Cerebellar nuclear complex (tissue), 1 donor: ENCODE data around the gene ABCA13.

Source experiments
- DNase-seq, 2 experiments: peaks; one replicate each; lab custom pipeline; 2025; lab: John Stamatoyannopoulos, UW

The ABCA13 gene

DNA sequence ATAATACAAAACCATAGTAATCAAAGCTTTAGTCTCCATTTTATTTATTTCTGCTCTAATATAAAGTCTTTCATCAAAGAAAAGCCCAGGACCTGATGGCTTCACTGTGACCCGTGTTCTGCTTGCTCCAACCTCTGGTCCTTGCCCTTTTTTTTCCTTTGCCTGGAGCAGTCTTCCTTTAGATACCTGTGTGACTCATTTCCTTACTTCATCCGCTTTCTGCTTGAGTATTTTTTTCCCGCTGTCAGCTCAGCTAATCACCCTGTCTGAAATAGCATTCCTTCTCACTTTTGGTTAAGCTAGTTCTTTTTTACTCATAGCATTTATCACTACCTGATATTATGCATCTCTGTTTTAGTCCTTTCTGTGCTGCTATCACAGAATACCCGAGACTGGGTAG, 194.8 kb downstream of the ABCA13 start:
- no peak for DNase-seq

DNA sequence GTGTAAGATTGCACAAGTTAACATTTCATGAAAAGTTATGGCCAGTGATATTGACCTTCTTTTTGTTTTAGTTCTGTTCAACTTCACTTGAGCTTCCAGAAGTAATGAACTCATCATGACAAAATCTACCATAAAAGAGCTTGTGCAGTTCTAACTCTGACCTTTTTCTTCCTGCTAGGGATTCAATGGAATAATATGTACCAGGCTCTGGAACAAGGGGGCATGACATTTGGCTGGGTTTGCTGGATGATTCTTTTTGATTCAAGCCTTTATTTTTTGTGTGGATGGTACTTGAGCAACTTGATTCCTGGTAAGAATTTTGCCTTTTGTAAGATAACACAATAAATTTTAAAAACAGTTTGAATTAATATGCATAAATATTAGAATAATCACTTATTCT, 205.0 kb downstream of the ABCA13 start:
- DNase-seq = no peak

DNA sequence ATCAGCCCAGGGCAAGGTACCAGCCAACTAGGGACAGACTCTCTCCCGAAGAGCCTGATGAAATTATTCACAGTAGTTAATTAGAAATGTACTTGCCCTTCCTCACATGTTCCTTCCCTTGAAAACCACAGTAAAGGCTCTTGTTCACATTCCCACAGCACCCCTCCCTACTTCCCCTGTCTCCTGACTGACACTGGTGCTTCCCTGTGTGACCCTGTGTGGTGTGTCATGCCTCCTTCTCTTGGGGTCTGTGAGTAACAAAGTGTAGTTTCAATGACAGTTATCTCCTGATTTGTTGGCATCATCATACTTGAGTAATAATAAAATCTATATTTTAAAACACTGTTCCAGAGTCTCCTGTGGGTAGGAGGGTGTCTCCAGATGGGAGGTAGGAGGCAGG, 209.7 kb downstream of the ABCA13 start:
- DNase-seq = no peak

DNA sequence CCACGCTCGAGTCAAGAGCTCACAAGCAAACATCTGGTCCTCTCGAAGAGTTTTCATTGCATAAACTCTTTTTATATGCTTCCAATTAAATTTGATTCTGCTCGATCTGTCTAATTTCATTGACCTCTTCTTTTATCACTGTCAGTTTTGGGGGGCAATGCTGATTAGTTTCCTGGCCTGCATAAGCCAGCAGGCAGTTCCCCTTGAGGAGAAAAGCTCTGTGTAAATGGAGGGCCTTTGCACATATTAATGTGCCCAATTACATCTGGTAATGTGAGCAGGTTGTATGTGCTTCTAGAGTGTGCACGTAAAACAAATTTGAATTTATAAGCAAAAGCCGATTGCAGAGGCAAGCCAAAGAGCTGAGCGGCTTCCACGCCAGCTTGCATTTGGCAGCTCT, 210.3 kb downstream of the ABCA13 start:
- DNase-seq = no peak

DNA sequence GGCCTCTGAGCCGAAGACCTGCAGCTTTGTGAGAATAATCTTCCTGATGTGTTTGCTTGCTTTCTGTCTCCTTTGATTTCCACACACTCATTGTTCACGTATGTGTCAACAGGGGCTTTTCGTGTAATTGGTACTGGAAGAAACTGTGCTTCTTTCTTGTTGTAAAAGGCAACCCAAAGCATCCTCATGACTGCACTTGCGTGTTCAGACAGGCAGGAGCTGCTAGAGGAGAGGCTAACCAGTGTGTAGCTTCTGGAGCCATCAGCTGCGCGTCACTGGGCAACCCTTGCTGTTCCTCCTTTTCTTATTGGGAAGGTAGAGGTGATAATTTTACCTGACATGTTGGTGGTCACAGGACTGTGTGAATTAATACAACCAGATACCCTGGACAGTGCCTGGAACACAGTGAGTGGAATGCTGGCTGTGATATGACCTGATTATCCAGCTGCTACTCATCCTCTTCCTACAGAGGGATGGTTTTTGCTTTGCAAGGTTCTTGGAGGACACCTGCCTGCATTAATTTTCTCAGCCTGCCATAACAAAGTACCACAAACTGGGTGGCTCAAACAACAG, 213.0 kb downstream of the ABCA13 start:
- no peak for DNase-seq

DNA sequence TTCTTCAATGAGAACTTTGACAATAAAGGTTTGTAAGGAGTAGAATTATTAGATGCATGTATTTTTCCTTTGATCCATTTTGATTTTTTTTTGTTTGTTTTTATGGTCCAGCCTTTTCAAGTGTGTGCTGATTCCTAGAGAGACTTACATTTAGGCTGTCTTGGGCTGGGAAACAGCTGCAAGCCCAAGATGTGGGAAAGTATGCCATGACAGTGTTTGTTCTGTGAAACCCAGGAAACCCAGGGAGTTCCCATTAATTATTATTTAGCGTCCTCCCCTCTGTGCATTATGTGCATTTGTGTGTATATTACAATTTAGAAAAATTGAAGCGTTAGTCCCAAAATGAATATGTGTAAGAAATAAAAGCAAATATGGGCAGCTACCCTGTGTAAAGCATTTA, 216.7 kb downstream of the ABCA13 start:
- no peak for DNase-seq

DNA sequence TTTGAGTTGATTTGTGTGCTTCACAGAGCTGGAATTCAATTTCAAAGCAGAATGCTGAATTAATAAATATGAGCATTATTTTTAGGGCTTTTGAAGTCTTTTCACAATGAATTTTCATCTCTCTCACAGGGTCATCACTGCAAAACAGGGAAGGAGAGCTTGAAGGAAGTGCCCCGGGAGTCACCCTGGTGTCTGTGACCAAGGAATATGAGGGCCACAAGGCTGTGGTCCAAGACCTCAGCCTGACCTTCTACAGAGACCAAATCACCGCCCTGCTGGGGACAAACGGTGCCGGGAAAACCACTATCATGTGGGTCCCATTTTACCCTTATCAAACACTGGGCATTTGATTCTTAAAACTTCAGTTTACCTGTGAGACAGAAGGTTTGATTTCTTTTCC, 217.7 kb downstream of the ABCA13 start:
- no peak for DNase-seq

DNA sequence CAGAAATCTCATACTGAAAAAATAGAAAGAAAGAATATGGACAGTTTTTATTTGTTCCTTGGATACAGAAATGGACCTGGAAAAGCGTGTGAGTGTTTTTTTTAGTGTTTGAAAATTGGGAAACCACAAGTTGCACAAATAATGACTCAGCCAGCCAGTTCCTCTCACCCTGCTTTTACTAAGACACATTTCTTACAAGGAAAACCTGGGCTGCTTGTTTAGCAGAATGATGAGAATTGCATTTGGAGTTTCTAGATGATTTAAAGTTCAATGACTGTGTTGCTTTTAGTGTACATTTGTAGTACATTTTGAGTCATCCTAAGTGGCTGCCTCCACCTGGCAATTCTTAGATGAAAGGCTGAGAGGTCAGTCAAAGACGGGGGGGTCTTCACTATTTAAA, 218.7 kb downstream of the ABCA13 start:
- DNase-seq = no peak

DNA sequence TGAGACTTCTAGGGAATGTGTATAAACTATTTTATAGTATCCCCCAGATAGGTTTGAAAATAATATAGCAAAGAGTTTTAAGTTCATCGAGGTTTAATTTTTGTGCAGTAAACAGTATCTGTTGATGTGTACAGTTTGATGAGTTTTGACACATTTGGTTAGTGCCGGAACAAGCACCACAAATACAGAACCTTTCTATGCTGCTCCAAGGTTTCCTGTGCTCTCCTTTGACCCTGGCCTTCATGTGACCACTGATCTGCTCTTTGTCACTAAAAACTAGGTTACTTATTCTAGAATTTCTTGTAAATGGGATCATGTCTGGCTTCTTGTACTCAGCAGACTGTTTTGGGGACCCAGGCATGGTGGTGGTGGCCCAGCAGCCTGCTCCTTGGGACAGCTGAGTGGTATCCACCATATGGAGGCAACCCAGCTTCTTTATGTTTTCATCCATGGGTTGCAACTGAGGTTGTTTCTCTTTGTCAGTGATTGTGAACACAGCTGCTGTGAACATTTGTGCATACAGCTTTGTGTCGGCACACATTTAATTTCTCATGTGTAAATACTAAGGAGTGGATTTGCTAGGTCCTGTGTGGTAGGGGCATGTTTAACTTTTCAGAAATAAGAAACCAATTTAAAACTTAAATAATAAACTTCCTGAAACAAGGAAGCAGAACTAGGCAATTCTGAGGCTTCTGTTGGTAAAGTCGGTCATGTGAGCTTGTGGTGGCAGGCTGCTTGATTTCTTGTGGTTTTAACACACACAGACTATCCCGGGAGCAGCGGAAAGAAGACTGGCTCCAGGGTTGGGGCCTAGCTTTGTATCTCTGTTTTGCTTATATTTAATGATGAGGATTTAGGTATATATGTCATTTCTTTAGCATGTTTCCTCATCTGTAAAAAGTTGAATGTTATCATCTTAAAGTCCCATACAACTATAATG, 219.4 kb downstream of the ABCA13 start:
- no peak for DNase-seq

DNA sequence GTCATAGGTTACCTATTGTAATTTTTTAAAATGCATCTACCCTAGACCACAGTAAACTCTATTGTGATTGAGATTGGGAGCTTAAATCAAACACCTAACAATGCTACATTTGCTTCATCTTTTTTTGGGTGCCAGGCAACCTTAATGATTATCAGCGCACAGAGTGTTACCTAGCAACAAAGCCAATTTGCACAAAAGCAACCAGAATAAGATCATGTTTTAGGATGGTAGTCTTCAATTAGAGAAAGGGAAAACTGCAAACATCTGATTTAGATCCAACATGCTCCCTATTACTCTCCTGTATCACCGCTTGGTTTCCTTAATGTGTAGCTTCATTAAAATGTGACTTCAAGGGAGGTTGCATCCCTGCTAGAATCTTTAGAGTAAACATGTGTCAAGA, 226.9 kb downstream of the ABCA13 start:
- DNase-seq = no peak

DNA sequence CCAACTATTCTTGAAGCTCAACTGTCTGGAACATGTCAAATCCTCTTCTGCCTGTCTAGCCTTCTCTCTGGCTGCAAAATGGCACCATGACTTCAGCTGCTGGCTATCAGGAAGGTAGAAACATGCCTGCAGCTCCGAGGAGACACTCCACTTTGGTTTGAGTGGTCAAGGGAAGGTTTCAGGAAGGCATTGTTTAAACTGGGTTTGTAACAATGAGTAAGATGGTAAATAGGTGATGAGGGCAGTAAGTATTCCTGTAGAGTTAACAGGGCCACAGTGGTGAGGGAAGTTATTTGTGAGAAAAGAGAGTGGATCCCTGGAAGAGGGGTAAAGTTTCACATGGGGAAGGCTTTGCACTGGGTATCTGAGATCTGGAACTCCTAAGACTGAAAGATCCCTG, 231.5 kb downstream of the ABCA13 start:
- no peak for DNase-seq

DNA sequence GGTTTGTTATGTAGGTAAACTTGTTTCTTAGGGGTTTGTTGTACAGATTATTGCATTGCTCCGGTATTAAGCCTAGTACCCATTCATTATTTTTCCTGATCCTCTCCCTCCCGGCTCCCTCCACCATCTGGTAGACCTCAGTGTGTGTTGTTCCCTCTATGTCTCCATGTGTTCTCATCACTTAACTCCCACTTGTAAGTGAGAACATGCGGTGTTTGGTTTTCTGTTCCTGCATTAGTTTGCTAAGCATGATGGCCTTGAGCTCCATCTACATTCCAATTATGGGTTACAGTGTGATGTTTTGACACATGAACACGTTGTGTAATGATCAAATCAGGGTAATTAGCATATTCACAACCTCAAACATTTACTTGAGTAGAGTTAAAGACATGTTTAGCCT, 237.5 kb downstream of the ABCA13 start:
- no peak for DNase-seq

DNA sequence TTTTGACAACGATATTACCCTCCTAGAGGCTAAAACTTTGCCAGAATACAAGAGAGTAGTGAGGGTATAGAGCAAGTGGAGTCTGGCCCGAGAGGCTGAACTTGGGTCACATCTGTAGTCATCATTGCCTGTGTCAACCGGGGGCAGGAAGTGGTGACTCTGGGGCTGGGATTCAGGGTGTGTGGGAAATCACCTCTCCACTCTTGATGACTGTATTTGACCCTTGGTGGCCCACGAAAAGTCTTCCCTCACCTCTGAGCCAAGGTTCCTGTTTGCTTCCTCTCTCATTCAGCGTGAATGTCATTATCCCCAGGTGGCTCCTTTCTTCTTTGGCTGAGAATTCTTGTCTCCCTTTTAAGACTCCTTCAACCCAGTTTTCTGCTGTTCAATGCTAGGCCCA, 240.4 kb downstream of the ABCA13 start:
- DNase-seq = no peak

DNA sequence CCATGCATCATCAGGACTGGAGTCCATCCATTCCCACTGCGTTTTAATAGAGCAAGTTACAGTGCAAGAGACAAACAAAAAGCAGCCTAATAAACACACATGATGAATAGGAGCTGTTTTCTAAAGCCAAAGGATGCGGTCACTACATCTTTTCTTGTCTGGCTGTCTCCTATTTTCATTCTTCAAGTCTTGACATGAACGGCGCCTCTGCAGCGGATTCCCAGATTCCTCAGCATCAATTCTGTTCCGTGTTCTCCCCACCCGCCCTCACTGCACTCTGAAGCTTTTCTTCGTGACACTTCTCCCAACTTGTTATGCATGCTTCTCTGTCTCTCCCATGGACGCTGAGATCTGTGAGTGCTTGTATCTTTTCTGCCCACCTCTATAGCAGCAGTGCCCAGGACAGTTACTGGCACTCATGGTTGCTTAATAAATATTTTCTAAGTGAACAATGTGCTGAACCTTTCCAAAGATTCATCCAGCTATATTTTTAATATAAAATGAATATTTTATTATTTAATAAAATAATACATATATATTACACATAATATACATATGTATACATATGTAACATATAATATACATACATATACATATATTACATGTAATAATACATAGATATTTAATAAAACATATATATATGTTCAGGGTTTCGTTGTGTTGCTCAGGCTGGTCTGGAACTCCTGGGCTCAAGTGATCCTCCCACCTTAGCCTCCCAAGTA, 242.9 kb downstream of the ABCA13 start:
- no peak for DNase-seq

DNA sequence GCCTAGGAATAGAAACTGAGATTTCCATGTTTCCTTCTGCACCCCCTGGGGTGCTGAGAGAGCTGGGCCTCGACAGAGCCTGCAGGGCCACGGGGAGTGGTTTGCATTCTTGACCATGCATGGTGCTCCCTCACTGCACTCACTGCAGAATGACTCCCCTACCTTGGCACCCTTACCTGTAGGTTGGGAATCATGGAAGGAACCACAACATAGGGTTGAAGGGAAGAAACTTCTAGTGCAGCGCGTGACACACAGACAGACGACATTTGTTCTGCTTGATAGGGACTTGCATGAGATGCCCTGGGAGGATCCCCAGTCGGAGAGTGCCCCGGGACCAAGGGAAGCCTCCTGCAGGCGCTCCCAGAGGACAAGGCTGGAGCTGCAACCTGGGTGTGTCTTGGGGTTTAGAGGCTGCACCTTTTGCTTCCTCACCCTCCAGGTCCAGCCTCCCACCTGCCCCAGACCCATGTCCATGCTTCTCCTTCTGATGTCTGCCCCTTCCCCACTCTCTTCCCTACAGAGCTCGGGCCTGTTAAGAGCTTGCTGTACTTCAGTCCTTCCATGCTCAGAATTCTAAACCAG, 245.2 kb downstream of the ABCA13 start:
- no peak for DNase-seq

DNA sequence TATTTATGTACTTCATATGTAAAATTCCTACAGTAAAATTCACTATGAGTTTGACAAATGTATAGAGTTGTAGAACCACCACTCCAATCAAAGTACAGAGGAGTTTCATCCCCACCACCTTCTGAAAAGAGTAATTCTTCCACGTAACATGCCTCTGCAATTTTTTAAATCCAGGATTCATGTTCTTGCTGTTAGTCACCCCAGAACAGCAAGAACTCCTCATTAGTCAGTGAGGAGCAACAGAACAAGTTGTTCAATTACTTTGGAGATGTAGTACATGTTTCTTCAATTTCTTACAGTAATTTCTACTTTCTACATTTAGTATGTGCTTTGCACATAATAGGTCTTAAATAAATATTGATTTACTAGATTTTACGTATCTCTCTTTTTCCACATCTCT, 248.1 kb downstream of the ABCA13 start:
- no peak for DNase-seq

DNA sequence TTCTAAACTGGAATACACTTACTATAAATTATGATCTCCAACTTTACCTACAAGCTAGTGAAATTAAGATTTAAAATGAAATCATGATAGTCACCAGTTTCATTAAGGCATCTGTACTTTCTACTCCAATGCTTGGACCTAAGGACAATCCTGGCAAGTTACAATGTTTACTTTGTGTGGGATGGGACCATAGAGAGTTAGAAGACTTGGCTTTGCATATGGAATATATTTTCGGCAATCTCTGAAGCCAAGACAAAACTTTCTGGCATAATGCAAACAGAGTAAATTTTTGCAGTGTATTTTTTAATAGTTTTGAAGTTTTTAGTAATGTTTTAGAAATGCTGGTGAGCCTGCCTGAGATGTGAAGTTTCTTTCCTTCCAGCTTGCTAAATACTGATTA, 248.9 kb downstream of the ABCA13 start:
- DNase-seq = no peak

DNA sequence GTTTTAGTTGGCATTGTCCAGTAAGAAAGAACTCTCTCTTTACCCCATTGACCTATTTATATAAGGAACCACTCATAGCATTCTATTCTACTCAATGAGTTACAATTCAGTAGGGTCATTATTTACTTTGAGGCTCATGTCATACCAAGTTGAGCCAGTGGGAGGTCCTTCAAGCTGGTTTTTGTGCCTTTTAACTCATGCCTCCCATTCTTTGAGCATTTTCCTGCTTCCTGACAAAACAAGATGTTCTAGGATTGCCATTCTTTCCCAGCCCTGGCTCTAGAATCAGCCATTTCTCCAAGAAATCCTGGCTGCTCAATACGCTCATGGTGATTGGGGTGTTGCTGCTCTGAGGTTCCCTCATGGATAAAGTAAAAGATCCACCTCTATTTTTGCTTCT, 250.1 kb downstream of the ABCA13 start:
- DNase-seq = no peak

DNA sequence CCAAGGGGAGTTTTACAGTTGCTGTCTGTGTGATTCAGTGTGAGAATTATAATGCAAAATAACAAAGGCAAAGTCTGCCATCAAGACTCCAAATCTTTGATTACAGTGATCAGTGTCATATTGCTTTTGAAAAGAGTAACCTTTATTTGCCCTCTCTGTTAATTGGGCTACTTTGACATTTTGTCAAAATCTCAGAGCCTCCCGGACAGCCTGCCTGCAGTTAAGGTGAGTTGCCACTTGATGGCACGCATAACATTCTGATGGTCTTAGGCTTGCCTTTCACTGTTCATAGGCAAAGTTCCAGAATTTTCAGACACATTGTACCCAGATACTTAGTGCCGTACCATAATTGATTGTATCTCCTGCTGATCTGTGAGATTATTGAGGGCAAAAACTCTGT, 253.5 kb downstream of the ABCA13 start:
- DNase-seq = no peak

DNA sequence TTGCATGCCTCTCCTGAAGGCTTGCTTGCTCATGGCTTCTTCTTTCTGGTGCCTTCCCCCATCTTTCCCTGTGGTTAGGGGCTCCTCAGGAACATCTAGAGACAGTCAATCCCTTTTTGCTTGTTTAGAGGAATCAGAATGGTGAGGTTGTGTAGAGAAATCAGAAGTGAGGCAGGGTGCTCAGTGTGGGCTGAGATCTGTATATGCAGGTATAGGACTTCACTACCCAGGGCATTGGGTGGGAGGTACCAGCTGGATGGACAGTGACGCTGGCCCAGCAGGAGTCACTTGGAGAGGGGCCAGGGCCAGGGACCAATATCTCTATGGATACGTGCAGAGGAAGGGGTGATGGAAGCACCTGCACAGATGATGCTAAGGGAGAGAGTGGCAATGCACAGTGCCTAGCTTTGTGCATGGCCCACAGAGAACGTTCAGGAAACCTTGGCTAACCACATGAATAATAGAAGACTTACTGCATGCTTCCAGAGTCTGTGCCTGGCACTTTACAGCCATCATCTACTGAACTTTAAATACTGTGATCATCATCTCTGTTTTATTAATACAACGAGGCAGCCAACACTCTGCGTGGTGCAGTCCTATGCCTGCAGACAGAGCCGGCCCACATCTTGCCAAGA, 255.2 kb downstream of the ABCA13 start:
- DNase-seq = no peak

DNA sequence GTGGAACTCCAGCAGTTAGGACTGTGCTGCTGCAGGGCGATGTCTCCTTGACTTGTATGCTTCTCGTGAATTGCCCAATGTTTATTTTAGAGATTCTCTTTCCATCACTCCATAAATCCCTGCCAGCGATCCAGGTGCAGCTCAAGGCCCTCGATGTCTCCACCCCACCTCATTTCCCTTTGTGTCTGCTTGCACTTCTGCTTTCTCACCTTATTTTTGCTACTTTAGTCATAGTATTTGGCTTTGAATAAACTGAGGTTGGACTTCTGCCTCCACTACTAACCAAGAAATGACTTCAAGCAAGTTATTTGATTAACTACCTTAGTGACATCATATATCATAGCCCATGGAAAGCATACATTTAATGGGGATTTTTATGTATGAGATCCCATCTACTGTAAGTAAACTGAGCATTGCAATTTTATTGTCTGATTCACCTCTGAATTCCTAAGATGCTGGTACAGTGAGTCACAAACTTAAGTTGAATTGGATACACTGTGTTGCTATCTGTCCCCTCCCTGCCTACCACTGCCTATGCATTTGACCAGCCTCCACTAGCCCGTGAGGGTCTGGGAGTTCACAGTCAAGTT, 255.8 kb downstream of the ABCA13 start:
- DNase-seq = no peak

DNA sequence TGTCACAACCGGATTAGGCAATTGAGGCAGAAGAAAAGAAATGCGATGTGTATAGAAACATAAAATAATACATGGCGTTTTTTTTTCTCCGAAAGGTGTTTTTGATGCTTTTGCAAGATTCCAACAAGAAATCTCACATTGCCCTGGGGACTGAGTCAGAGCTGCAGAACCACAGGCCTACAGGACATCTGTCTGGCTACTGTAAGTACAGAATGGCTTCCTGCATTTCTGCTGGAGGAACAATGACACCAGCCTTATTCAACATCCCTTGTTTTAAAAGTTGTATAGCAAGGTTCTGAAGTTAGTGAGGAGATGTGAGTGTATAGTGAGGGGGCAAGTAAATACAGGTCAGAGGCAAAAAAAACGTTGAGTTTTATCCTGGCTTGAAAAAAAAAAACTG, 256.4 kb downstream of the ABCA13 start:
- DNase-seq = no peak
